IMR-90 (cell line): ENCODE measurements around the gene CASKIN1.

Source experiments
- ELK1 ChIP-seq: fragments of 150-350 bp; IDR thresholded peaks from 2 replicates; pipeline ENCODE4 v1.6.1; 2016; ENCODE audit warnings: low read depth, mild to moderate bottlenecking, low read length, moderate library complexity, borderline replicate concordance
- FOS ChIP-seq: fragments of 150-350 bp; IDR thresholded peaks from 2 replicates; pipeline ENCODE4 v1.6.1; 2016; ENCODE audit warnings: low read depth, low read length
- MAZ ChIP-seq: IDR thresholded peaks from 2 replicates; pipeline ENCODE4 v1.6.1; 2012; ENCODE audit warnings: low read depth, mild to moderate bottlenecking, low read length, improper control_type of control experiment, moderate library complexity, borderline replicate concordance
- NFE2L2 ChIP-seq: fragments of 150-350 bp; IDR thresholded peaks from 2 replicates; pipeline ENCODE4 v1.6.1; 2016; ENCODE audit warnings: low read depth, mild to moderate bottlenecking, low read length
- POLR2A ChIP-seq: IDR thresholded peaks from 2 replicates; pipeline ENCODE4 v1.6.1; 2012; ENCODE audit warnings: mild to moderate bottlenecking, low read depth, low read length
- RCOR1 ChIP-seq: IDR thresholded peaks from 2 replicates; pipeline ENCODE4 v1.6.1; 2012; ENCODE audit warnings: mild to moderate bottlenecking, low read length, improper control_type of control experiment; ENCODE audit not compliant: insufficient replicate concordance
- SMC3 ChIP-seq: fragments of 150-350 bp; IDR thresholded peaks from 2 replicates; pipeline ENCODE4 v1.6.1; 2016; ENCODE audit warnings: low read depth, mild to moderate bottlenecking, antibody characterized with exemption, low read length, moderate library complexity
- USF2 ChIP-seq: fragments of 150-350 bp; IDR thresholded peaks from 2 replicates; pipeline ENCODE4 v1.6.1; 2017; ENCODE audit warnings: mild to moderate bottlenecking, antibody characterized with exemption, low read length, low read depth
- TF ChIP-seq, protein P1 (sequence below): conservative IDR thresholded peaks from 2 replicates; pipeline ENCODE4 v1.5.1; 2012; ENCODE audit warnings: mild to moderate bottlenecking, low read depth, low read length, improper control_type of control experiment

DNA sequence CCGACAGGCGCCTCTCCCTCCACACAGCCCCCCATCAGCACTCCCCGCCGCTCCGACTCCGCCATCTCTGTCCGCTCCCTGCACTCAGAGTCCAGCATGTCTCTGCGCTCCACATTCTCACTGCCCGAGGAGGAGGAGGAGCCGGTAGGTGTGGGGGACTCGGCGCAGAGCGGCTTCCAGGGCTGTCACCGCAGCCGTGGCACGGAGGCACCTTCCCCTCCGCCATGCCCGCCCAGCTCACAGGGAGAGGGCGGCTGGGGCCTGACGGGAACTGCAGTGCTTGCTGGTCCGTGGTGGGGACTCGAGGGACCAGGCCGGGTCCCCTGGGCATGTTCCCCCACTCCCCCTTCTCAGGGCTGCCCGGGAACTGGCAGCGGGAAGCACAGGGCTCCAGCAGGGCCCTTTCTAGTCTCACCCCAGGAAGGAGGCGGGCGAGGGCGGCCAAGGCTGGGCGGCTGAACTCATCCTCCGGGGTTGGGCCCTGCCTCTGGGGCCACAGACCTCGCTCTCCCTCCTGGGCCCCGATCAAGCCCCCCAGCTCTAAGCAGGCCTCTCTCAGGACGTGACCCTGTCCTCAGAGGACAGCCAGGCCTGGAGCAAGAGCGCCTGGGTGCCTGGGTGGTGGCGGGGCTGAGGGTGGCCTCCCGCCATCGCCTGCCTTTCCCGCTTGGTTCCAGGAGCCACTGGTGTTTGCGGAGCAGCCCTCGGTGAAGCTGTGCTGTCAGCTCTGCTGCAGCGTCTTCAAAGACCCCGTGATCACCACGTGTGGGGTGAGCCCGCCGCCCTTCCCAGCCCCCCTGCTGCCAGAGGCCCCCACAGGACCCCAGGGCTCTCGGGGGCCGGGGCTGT lies 25.6 kb downstream of the CASKIN1 start:
- TF ChIP-seq NFE2L2 (no peak), SMC3 (no peak), RCOR1 (no peak), POLR2A (no peak), FOS (no peak), MAZ (no peak), USF2 (no peak), ELK1 (no peak)
- TF ChIP-seq, protein P1, sequence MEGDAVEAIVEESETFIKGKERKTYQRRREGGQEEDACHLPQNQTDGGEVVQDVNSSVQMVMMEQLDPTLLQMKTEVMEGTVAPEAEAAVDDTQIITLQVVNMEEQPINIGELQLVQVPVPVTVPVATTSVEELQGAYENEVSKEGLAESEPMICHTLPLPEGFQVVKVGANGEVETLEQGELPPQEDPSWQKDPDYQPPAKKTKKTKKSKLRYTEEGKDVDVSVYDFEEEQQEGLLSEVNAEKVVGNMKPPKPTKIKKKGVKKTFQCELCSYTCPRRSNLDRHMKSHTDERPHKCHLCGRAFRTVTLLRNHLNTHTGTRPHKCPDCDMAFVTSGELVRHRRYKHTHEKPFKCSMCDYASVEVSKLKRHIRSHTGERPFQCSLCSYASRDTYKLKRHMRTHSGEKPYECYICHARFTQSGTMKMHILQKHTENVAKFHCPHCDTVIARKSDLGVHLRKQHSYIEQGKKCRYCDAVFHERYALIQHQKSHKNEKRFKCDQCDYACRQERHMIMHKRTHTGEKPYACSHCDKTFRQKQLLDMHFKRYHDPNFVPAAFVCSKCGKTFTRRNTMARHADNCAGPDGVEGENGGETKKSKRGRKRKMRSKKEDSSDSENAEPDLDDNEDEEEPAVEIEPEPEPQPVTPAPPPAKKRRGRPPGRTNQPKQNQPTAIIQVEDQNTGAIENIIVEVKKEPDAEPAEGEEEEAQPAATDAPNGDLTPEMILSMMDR = no peak
